NB4 (cell line): ENCODE results near the gene SVIL.
"Not testable (repeated sequence)": the region's sequence is repeated elsewhere in the genome, so short reads cannot be mapped to it uniquely, and the experiment has no call there.

Experiments used
- DNase-seq: peaks from one replicate; pipeline ENCODE4 v3.0.0; 2010; ENCODE audit warnings: low read depth
- H3K4me3 ChIP-seq: one replicate; pipeline ENCODE4 v1.5.1; 2011; ENCODE audit warnings: mild to moderate bottlenecking, low read depth, low read length, moderate library complexity
- MYC ChIP-seq: IDR thresholded peaks from 2 replicates; pipeline ENCODE4 v1.6.1; 2011; ENCODE audit warnings: low read depth, low read length
- POLR2A ChIP-seq: IDR thresholded peaks from 2 replicates; pipeline ENCODE4 v1.6.1; 2011; ENCODE audit warnings: mild to moderate bottlenecking; ENCODE audit not compliant: insufficient read length; ENCODE audit errors: extremely low read depth
- TF ChIP-seq, protein P1 (sequence below): IDR thresholded peaks from 2 replicates; pipeline ENCODE4 v1.6.1; 2011; ENCODE audit warnings: low read depth, low read length
- TF ChIP-seq, protein P2 (sequence below): IDR thresholded peaks from one replicate; pipeline ENCODE4 v1.5.1; 2012; ENCODE audit warnings: low read depth, low read length

Gene SVIL

DNA sequence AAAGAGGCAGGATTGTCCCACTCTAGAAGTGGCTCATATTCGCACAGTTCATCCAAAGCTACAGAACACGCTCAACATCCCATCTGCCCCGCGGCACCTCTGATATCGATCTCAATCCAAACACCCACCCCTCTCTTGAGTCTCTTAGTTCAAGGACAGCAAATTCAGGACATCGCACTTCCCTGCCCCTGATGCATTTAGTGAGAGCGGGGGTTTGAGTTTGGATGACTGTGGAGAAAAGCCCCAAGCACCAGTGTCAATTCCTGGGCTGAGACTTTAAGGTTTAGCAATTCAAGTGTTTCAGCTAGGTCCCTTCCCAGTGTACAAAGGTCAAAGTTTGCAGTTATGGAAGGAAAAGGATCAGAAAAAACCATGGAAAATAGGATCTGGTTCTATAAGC, 179.7 kb downstream of the SVIL start:
- H3K4me3 ChIP-seq: no peak overlapping the region
- DNase-seq: no peak
- no peak for TF ChIP-seq POLR2A
- TF ChIP-seq, protein P1, sequence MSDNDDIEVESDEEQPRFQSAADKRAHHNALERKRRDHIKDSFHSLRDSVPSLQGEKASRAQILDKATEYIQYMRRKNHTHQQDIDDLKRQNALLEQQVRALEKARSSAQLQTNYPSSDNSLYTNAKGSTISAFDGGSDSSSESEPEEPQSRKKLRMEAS: no peak
- TF ChIP-seq, protein P2, sequence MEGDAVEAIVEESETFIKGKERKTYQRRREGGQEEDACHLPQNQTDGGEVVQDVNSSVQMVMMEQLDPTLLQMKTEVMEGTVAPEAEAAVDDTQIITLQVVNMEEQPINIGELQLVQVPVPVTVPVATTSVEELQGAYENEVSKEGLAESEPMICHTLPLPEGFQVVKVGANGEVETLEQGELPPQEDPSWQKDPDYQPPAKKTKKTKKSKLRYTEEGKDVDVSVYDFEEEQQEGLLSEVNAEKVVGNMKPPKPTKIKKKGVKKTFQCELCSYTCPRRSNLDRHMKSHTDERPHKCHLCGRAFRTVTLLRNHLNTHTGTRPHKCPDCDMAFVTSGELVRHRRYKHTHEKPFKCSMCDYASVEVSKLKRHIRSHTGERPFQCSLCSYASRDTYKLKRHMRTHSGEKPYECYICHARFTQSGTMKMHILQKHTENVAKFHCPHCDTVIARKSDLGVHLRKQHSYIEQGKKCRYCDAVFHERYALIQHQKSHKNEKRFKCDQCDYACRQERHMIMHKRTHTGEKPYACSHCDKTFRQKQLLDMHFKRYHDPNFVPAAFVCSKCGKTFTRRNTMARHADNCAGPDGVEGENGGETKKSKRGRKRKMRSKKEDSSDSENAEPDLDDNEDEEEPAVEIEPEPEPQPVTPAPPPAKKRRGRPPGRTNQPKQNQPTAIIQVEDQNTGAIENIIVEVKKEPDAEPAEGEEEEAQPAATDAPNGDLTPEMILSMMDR: no peak
- TF ChIP-seq MYC: no peak

DNA sequence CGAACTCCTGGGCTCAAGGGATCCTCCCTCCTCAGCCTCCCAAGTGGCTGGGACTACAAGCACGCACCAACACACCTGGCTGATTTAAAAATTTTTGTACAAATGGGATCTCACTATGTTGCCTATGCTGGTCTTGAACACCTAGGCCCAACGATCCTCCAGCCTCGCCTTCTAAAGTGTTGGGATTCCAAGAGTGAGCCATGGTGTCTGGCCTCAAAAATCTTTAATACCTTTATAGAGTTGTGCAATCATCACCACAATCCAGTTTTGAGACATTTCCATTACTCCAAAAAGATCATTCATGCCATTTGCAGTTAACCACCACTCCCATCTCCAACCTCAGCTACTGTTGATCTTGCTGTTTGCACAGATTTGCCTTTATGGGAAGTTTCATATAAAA, 180.5 kb downstream of the SVIL start:
- H3K4me3 ChIP-seq: no peak overlapping the region
- no peak for DNase-seq
- no peak for TF ChIP-seq MYC
- no peak for TF ChIP-seq POLR2A
- TF ChIP-seq, protein P2: no peak
- TF ChIP-seq, protein P1: no peak

DNA sequence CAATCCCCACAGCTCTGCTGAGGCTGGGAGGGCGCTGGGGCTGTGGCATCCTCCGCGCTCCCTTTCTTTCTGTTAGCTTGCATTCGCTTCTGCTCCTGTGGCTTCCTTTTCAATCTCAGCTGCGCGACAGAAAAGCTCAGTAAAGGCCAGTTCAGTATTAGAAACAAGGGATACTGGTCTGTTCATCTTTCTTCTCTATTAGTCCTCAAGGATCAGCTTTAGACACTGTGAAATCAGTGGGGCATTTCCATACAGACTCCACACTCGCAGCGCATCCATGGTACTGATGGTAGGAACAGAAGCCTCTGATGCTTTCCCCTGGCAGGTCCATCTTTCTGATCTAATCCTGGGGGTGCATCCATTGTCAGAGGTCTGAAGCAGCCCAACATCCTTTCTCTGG, 182.2 kb downstream of the SVIL start:
- DNase-seq: no peak
- no peak overlapping the region for H3K4me3 ChIP-seq
- TF ChIP-seq MYC: no peak
- TF ChIP-seq POLR2A: no peak
- TF ChIP-seq, protein P2: no peak
- TF ChIP-seq, protein P1: no peak

GRCh38 chr10:29451946-29452345, 182.8 kb downstream of the SVIL start:
- TF ChIP-seq, protein P1: no peak
- TF ChIP-seq, protein P2: no peak
- no peak for DNase-seq
- H3K4me3 ChIP-seq: no peak overlapping the region

DNA sequence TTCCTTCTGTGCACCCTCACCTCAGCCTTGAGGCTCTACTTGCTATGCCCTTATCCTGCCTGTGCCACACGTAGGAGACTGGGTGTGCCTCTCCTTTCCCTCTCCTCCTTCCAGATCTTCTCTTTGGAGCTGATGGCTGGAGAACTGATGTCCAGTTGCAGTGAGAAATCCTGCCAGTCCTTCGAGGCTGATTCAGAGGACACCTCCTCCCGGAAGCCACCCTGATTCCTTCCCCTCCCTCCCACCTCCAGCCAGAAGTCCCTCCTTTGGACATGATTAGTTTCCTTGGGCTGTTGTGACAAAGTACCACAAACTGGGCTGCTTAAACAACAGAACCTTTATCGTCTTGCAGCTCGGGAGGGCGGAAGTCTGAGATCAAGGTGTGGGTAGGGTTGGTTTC, 184.4 kb downstream of the SVIL start:
- H3K4me3 ChIP-seq: no peak overlapping the region
- TF ChIP-seq, protein P1: no peak
- DNase-seq: no peak

DNA sequence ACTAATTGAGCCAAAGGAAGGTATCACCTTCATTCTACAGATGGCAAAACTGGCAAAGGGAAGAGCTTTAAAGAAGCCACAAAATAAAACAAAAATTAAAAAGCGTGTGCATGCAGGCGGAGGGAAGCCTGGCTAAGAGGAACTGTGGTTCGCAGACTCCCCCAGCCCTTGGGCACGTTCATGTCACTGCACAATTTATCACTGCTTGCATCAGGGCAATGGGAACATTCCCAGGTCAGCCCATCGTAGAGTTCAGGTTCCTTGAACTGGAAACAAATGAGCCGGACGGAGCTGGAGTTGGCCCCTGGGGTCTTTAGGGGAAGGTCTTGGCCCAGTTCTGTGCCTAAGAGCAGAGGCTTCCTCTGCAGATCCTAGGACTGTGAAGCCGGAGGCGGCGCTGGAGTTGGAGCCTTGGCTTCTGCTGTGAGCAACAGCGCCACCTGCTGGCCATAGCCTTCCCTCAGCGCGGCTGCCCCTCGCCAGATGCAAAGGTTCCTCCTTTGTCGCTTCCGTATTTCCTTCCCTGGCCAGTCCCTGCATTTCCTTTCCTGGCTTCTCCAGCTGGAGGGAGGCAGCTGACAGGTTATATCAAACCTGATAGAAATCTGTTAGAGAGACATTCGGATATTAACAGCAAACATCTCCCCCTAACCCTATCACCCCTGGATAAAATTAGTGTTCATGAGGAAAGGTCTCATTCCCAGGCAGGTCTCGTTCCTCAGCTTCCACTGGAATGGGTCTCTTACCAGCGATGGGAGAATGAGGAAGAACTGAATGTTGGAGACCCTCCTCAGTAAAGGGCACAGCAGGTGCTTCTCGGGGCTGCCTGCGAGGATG, 185.8 kb downstream of the SVIL start:
- not testable (repeated sequence) for H3K4me3 ChIP-seq
- peak; percentile 56 for DNase-seq
- TF ChIP-seq, protein P2: peak; percentile 29
